ENCODE measurements around the gene CELA3B.
"Not testable (repeated sequence)": the region's sequence is repeated elsewhere in the genome, so short reads cannot be mapped to it uniquely, and the experiment has no call there.

Gene CELA3B

GRCh38 chr1:22014575-22015206, 37.9 kb downstream of the CELA3B start:
- DNase-seq, result not testable (repeated sequence)

GRCh38 chr1:22018583-22019559, 42.0 kb downstream of the CELA3B start:
- DNase-seq, result peak; percentile 81

GRCh38 chr1:22021061-22021460, 44.2 kb downstream of the CELA3B start:
- DNase-seq, result no peak

GRCh38 chr1:22024485-22025367, 47.9 kb downstream of the CELA3B start:
- DNase-seq, result peak; percentile 91

GRCh38 chr1:22025368-22026155, 48.7 kb downstream of the CELA3B start:
- peak; percentile 95 for DNase-seq

GRCh38 chr1:22026924-22027289, 50.1 kb downstream of the CELA3B start:
- DNase-seq, result no peak

- no peak for DNase-seq
These were observed 53.2 kb downstream of the CELA3B start for GRCh38 chr1:22030057-22030456.

- peak; percentile 63 for DNase-seq
These were observed 53.7 kb downstream of the CELA3B start for GRCh38 chr1:22030473-22030872.

GRCh38 chr1:22031214-22031962, 54.6 kb downstream of the CELA3B start:
- DNase-seq, result peak; percentile 96

GRCh38 chr1:22034834-22035233, 58.0 kb downstream of the CELA3B start:
- DNase-seq, result not testable (repeated sequence)

GRCh38 chr1:22037520-22037919, 60.7 kb downstream of the CELA3B start:
- no peak for DNase-seq

GRCh38 chr1:22038036-22038435, 61.2 kb downstream of the CELA3B start:
- DNase-seq, result no peak

Measured in islet precursor cell (in vitro differentiated cells).